ENCODE results near the gene LRCH3.

- no peak for TF ChIP-seq CTCF (IDR thresholded peaks at IDR 0.05)
- TF ChIP-seq POLR2A (IDR thresholded peaks at IDR 0.05), result no peak
These were observed 45.2 kb downstream of the LRCH3 start for GRCh38 chr3:197836244-197836643.
